GM23248 (cell line): ENCODE data around the gene UNC119B. TPM values are rescaled to one million over a fixed set of nuclear protein-coding genes. Genes with fewer than 3 reads are reported as not detected.
A peak's percentile ranks its signal among the peaks of the same experiment; 100 is the strongest.

ENCODE experiments used
- DNase-seq: peaks from one replicate; pipeline ENCODE4 v3.0.0-alpha.2; 2015
- H2AFZ ChIP-seq: fragments of 200-600 bp; sonication (generic); 2 replicates; pipeline ENCODE4 v1.6.1; 2016; ENCODE audit warnings: antibody characterized with exemption
- H3F3A ChIP-seq: fragments of 200-600 bp; sonication (generic); 2 replicates; pipeline ENCODE4 v1.6.1; 2016; ENCODE audit warnings: mild to moderate bottlenecking, antibody characterized with exemption, mixed run types; ENCODE audit not compliant: insufficient read depth
- H3K27ac ChIP-seq: fragments of 200-600 bp; sonication (generic); 2 replicates; pipeline ENCODE4 v1.5.1; 2016; ENCODE audit warnings: mild to moderate bottlenecking
- H3K27me3 ChIP-seq: fragments of 200-600 bp; sonication (generic); replicated peaks from 2 replicates; pipeline ENCODE4 v1.6.1; 2016; ENCODE audit warnings: mild to moderate bottlenecking; ENCODE audit not compliant: insufficient read depth
- H3K36me3 ChIP-seq: fragments of 200-600 bp; sonication (generic); 2 replicates; pipeline ENCODE4 v1.6.1; 2016; ENCODE audit warnings: low read depth, mild to moderate bottlenecking
- H3K4me1 ChIP-seq: fragments of 200-600 bp; sonication (generic); 2 replicates; pipeline ENCODE4 v1.6.1; 2016; ENCODE audit warnings: mild to moderate bottlenecking; ENCODE audit not compliant: insufficient read depth
- H3K4me2 ChIP-seq: fragments of 200-600 bp; sonication (generic); one replicate; pipeline ENCODE4 v1.6.1; 2016; ENCODE audit warnings: mild to moderate bottlenecking; ENCODE audit not compliant: unreplicated experiment
- H3K4me3 ChIP-seq: fragments of 200-600 bp; sonication (generic); 2 replicates; pipeline ENCODE4 v1.5.1; 2016; ENCODE audit warnings: mild to moderate bottlenecking
- H3K79me2 ChIP-seq: fragments of 200-600 bp; sonication (generic); 2 replicates; pipeline ENCODE4 v1.6.1; 2016; ENCODE audit warnings: mild to moderate bottlenecking; ENCODE audit not compliant: insufficient read depth
- H3K9ac ChIP-seq: fragments of 200-600 bp; sonication (generic); 2 replicates; pipeline ENCODE4 v1.6.1; 2016; ENCODE audit warnings: mild to moderate bottlenecking
- H3K9me2 ChIP-seq: fragments of 200-600 bp; sonication (generic); 2 replicates; pipeline ENCODE4 v1.6.1; 2016; ENCODE audit warnings: mixed run types, mild to moderate bottlenecking, moderate library complexity; ENCODE audit not compliant: insufficient read depth
- H3K9me3 ChIP-seq: fragments of 200-600 bp; sonication (generic); one replicate; pipeline ENCODE4 v1.6.1; 2017; ENCODE audit warnings: low read depth
- H4K20me1 ChIP-seq: fragments of 200-600 bp; sonication (generic); 2 replicates; pipeline ENCODE4 v1.6.0; 2016; ENCODE audit not compliant: insufficient read depth
- EZH2 ChIP-seq: fragments of 200-600 bp; sonication (generic); IDR thresholded peaks from 2 replicates; pipeline ENCODE4 v1.6.1; 2018; ENCODE audit warnings: antibody characterized with exemption, mild to moderate bottlenecking; ENCODE audit not compliant: insufficient read depth, poor library complexity, severe bottlenecking
- EZH2phosphoT487 ChIP-seq: fragments of 200-600 bp; sonication (generic); IDR thresholded peaks from 2 replicates; pipeline ENCODE4 v1.6.1; 2018; ENCODE audit warnings: antibody characterized with exemption, moderate library complexity, mild to moderate bottlenecking, low read depth; ENCODE audit not compliant: insufficient read depth
- WGBS, 2 experiments: methylation state at CpG; one replicate each; pipeline ENCODE4 v1.1.6; 2015 to 2017; ENCODE audit warnings: low lambda C conversion rate in 2 of 2, low coverage in 1 of 2; ENCODE audit errors: missing lambda C conversion rate in 2 of 2; 5-methylcytosine and 5-hydroxymethylcytosine counted together
- in situ Hi-C: fragments of 300-500 bp; cut with MboI; formaldehyde crosslinking; loops from 2 replicates; pipeline ENCODE4 v1.15.0; 2020
- polyA plus RNA-seq: library from polyadenylated mRNA; unstranded; fragments of >200 nt; fragmentation: Nextera tagmentation; extraction: Ambion mirVana; gene quantifications from 2 replicates; pipeline ENCODE4 v1.2.1, GENCODE V29; 2016
- total RNA-seq: library from RNA; depleted of rRNA; stranded (reverse); fragments of >200 nt; shearing (Covaris generic); gene quantifications from 2 replicates; pipeline ENCODE4 v1.2.3, GENCODE V29; 2014

The UNC119B gene
- total and polyA plus RNA-seq, 2 experiments from 2014 or later = 7.6 to 22.4 TPM

GRCh38 chr12:120670667-120671066, 39.6 kb upstream of the UNC119B start:
- no peaks in the 10 kb centered on the region for H3F3A ChIP-seq
- no peak for TF ChIP-seq EZH2

GRCh38 chr12:120674097-120674636, 36.1 kb upstream of the UNC119B start:
- no peaks in the 10 kb centered on the region for H3K27me3 ChIP-seq
- TF ChIP-seq EZH2phosphoT487 = no peak
- no peak for TF ChIP-seq EZH2
- H3K79me2 ChIP-seq = no peaks in the 10 kb centered on the region
- no peak for DNase-seq
- H3K4me2 ChIP-seq = no peak overlapping the region
- H3K27ac ChIP-seq = no peak overlapping the region
- 78 to 82% methylated on average over 6 of the region's 6 CpGs for WGBS, 2 experiments
- no peak overlapping the region for H3K4me3 ChIP-seq
- H3K9ac ChIP-seq = no peak overlapping the region
- no peaks in the 10 kb centered on the region for H3K9me3 ChIP-seq
- no peaks in the 10 kb centered on the region for H3F3A ChIP-seq
- in situ Hi-C loops = no loop called here
- H3K36me3 ChIP-seq = no peaks in the 10 kb centered on the region
- no peaks in the 10 kb centered on the region for H3K4me1 ChIP-seq
- H4K20me1 ChIP-seq = no peaks in the 10 kb centered on the region
- no peaks in the 10 kb centered on the region for H3K9me2 ChIP-seq
- H2AFZ ChIP-seq = no peak overlapping the region

More at GRCh38 chr12:120670667-120671066, 39.6 kb upstream of the UNC119B start:
- H3K79me2 ChIP-seq = no peaks in the 10 kb centered on the region
- H3K4me2 ChIP-seq = no peak overlapping the region
- H3K27me3 ChIP-seq = no peaks in the 10 kb centered on the region
- H3K9ac ChIP-seq = no peak overlapping the region
- no peak overlapping the region for H3K4me3 ChIP-seq
- no peaks in the 10 kb centered on the region for H3K4me1 ChIP-seq
- no peaks in the 10 kb centered on the region for H4K20me1 ChIP-seq
- H3K27ac ChIP-seq = no peak overlapping the region
- in situ Hi-C loops = no loop called here
- H2AFZ ChIP-seq = no peak overlapping the region
- DNase-seq = no peak
- H3K9me3 ChIP-seq = no peaks in the 10 kb centered on the region
- H3K9me2 ChIP-seq = no peaks in the 10 kb centered on the region
- no peaks in the 10 kb centered on the region for H3K36me3 ChIP-seq
- 92 to 97% methylated on average over 5 of the region's 5 CpGs for WGBS, 2 experiments

DNA sequence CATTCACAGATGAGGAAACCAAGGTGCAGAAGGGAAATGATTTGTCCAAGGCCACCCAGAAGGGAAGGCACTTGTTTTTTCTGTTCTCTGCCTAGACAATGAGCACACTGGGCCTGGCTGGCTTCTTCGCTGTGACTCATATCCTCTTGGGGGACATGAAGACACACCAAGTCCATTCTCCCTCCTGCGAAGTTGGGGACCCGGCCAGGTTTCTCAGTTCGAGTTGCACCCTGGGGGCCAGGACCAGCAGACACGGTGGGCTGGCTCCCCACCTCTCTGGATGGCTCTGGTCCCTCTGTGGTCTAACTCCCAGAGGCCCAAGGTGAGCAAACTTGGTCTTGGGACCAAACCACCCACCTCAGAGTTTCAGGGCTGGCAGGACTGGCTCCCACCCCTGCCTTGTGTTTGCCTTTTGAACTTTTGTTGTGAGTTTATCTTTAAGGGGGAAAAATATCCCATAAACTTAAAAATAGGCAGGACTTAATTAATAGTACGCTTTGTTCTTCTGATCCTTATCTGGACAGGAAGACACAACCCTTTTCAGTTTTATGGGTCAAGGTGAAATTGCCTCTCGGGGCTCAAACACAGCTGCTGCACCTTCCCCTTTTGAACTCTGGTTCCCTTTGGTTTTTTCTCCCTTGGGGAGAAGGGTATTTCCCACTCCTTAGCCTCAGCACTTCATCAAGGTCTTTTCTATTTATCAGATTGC, 32.3 kb upstream of the UNC119B start:
- no peaks in the 10 kb centered on the region for H3K4me1 ChIP-seq
- no peaks in the 10 kb centered on the region for H3F3A ChIP-seq
- no peaks in the 10 kb centered on the region for H3K79me2 ChIP-seq
- DNase-seq = peak; percentile 52
- H3K4me3 ChIP-seq = no peak overlapping the region
- no peak overlapping the region for H3K9ac ChIP-seq
- H3K9me3 ChIP-seq = no peaks in the 10 kb centered on the region
- H3K27ac ChIP-seq = no peak overlapping the region
- WGBS, 2 experiments = 73 to 75% methylated on average over 7 of the region's 7 CpGs
- in situ Hi-C loops = no loop called here
- H3K9me2 ChIP-seq = no peaks in the 10 kb centered on the region
- H2AFZ ChIP-seq = no peak overlapping the region
- no peaks in the 10 kb centered on the region for H3K36me3 ChIP-seq
- H4K20me1 ChIP-seq = no peaks in the 10 kb centered on the region
- no peaks in the 10 kb centered on the region for H3K27me3 ChIP-seq
- TF ChIP-seq EZH2phosphoT487 = no peak
- no peak for TF ChIP-seq EZH2
- H3K4me2 ChIP-seq = no peak overlapping the region

- Histone ChIP-seq H4K20me1 (no peaks in the 10 kb centered on the region), H3K79me2 (no peaks in the 10 kb centered on the region), H3K4me3 (no peak overlapping the region), H3K4me1 (no peaks in the 10 kb centered on the region), H3K4me2 (no peak overlapping the region), H3K27me3 (no peaks in the 10 kb centered on the region), H3K27ac (no peak overlapping the region), H3K9ac (no peak overlapping the region), H3K9me3 (no peaks in the 10 kb centered on the region), H3F3A (no peaks in the 10 kb centered on the region), H3K36me3 (no peaks in the 10 kb centered on the region), H2AFZ (no peak overlapping the region), H3K9me2 (no peaks in the 10 kb centered on the region)
- 61 to 65% methylated on average over 8 of the region's 8 CpGs for WGBS, 2 experiments
- in situ Hi-C loops = no loop called here
- DNase-seq = no peak
- TF ChIP-seq EZH2phosphoT487 (no peak), EZH2 (no peak)
These were observed 31.7 kb upstream of the UNC119B start for GRCh38 chr12:120678572-120678971.
